Mesenchymal stem cell (in vitro differentiated cells and primary cell): ENCODE results near the gene XAF1.
A peak's percentile ranks its signal among the peaks of the same experiment; 100 is the strongest.

ENCODE experiments used
- DNase-seq: peaks from one replicate; pipeline ENCODE4 v3.0.0-alpha.2; 2013
- H2AFZ ChIP-seq: one replicate; pipeline ENCODE4 v1.6.1; 2013; ENCODE audit warnings: low read depth, mild to moderate bottlenecking, control low read depth, inconsistent platforms, low read length, moderate library complexity
- H2AK5ac ChIP-seq: 2 replicates; pipeline ENCODE4 v1.6.1; 2013; ENCODE audit warnings: low read length, moderate library complexity, mild to moderate bottlenecking, inconsistent platforms; ENCODE audit not compliant: severe bottlenecking
- H2BK120ac ChIP-seq: one replicate; pipeline ENCODE4 v1.6.1; 2013; ENCODE audit warnings: low read depth, mild to moderate bottlenecking, inconsistent platforms, low read length, moderate library complexity
- H2BK12ac ChIP-seq, 2 experiments: one replicate each; pipeline ENCODE4 v1.6.1; 2013; ENCODE audit warnings: inconsistent platforms in 2 of 2, low read length in 2 of 2, mild to moderate bottlenecking in 2 of 2, moderate library complexity in 2 of 2, control low read depth in 1 of 2
- H2BK15ac ChIP-seq: one replicate; pipeline ENCODE4 v1.6.1; 2013; ENCODE audit warnings: mild to moderate bottlenecking, low read depth, inconsistent platforms; ENCODE audit not compliant: poor library complexity, severe bottlenecking
- H2BK5ac ChIP-seq: 2 replicates; pipeline ENCODE4 v1.6.1; 2013; ENCODE audit warnings: low read depth, mild to moderate bottlenecking, low read length, control low read depth, inconsistent platforms; ENCODE audit not compliant: poor library complexity, severe bottlenecking
- H3K14ac ChIP-seq, 2 experiments: one replicate each; pipeline ENCODE4 v1.6.1; 2013; ENCODE audit warnings: inconsistent platforms in 2 of 2, low read length in 2 of 2, control low read depth in 1 of 2, mild to moderate bottlenecking in 1 of 2, moderate library complexity in 1 of 2
- H3K18ac ChIP-seq, 2 experiments: one replicate each; pipeline ENCODE4 v1.6.1; 2013; ENCODE audit warnings: inconsistent platforms in 2 of 2, low read length in 2 of 2, control low read depth in 1 of 2, low read depth in 1 of 2, mild to moderate bottlenecking in 1 of 2
- H3K23ac ChIP-seq, 2 experiments: one replicate each; pipeline ENCODE4 v1.6.1; 2013; ENCODE audit warnings: inconsistent platforms in 2 of 2, low read length in 2 of 2, mild to moderate bottlenecking in 2 of 2, moderate library complexity in 2 of 2, control low read depth in 1 of 2
- H3K27ac ChIP-seq: 2 replicates; pipeline ENCODE4 v1.5.1; 2013; ENCODE audit warnings: mild to moderate bottlenecking, moderate library complexity, low read length, control low read depth, inconsistent platforms; ENCODE audit not compliant: poor library complexity, severe bottlenecking
- H3K27me3 ChIP-seq, 2 experiments: 2 replicates each; pipeline versions ENCODE4 v1.6.1 to v1.7.0; 2013; ENCODE audit warnings: low read length in 2 of 2, mild to moderate bottlenecking in 2 of 2, moderate library complexity in 2 of 2, control low read depth in 1 of 2, inconsistent platforms in 1 of 2; ENCODE audit not compliant: control insufficient read depth in 1 of 2, insufficient read depth in 1 of 2
- H3K36me3 ChIP-seq, 2 experiments: 2 replicates each; pipeline versions ENCODE4 v1.6.1 to v1.7.0; 2013; ENCODE audit warnings: low read length in 2 of 2, control low read depth in 1 of 2, inconsistent platforms in 1 of 2, low read depth in 1 of 2, mild to moderate bottlenecking in 1 of 2; ENCODE audit not compliant: insufficient read depth in 2 of 2, control insufficient read depth in 1 of 2
- H3K4ac ChIP-seq, 2 experiments: one replicate each; pipeline ENCODE4 v1.6.1; 2013; ENCODE audit warnings: inconsistent platforms in 2 of 2, low read length in 2 of 2, mild to moderate bottlenecking in 2 of 2, moderate library complexity in 2 of 2, control low read depth in 1 of 2, low read depth in 1 of 2
- H3K4me1 ChIP-seq: 2 replicates; pipeline ENCODE4 v1.6.1; 2013; ENCODE audit warnings: low read depth, low read length, control low read depth; ENCODE audit not compliant: control insufficient read depth, insufficient read depth
- H3K4me2 ChIP-seq: 2 replicates; pipeline ENCODE4 v1.6.1; 2013; ENCODE audit warnings: low read length, mild to moderate bottlenecking, inconsistent platforms; ENCODE audit not compliant: poor library complexity, severe bottlenecking
- H3K4me3 ChIP-seq, 2 experiments: 2 replicates each; pipeline versions ENCODE4 v1.5.1 to v1.7.0; 2013; ENCODE audit warnings: low read length in 2 of 2, mild to moderate bottlenecking in 2 of 2, control low read depth in 1 of 2, low read depth in 1 of 2; ENCODE audit not compliant: insufficient read depth in 1 of 2
- H3K79me1 ChIP-seq: replicated peaks from 2 replicates; pipeline ENCODE4 v1.6.1; 2013; ENCODE audit warnings: mild to moderate bottlenecking, control low read depth, low read length, inconsistent platforms; ENCODE audit not compliant: poor library complexity, severe bottlenecking
- H3K9ac ChIP-seq: 2 replicates; pipeline ENCODE4 v1.7.0; 2013; ENCODE audit warnings: mild to moderate bottlenecking, low read length, moderate library complexity
- H3K9me3 ChIP-seq: 2 replicates; pipeline ENCODE4 v1.7.0; 2013; ENCODE audit warnings: mild to moderate bottlenecking, low read length; ENCODE audit not compliant: control insufficient read depth
- H4K8ac ChIP-seq: one replicate; pipeline ENCODE4 v1.6.1; 2013; ENCODE audit warnings: inconsistent platforms, mild to moderate bottlenecking, low read length, moderate library complexity
- H4K91ac ChIP-seq: one replicate; pipeline ENCODE4 v1.6.1; 2013; ENCODE audit warnings: mild to moderate bottlenecking, low read length, inconsistent platforms
- WGBS: methylation state at CpG from one replicate; pipeline ENCODE4 v1.1.7; 2013; ENCODE audit warnings: mixed read lengths; 5-methylcytosine and 5-hydroxymethylcytosine counted together

XAF1 gene

GRCh38 chr17:6710317-6710716 lies 45.5 kb upstream of the XAF1 start:
- Histone ChIP-seq H4K91ac (no peak overlapping the region), H3K14ac (no peak overlapping the region), H2BK120ac (no peak overlapping the region), H3K9me3 (peaks cover 9% of the 10 kb centered on the region), H4K8ac (no peak overlapping the region), H2AK5ac (no peak overlapping the region), H3K18ac (no peak overlapping the region), H3K36me3 (no peaks in the 10 kb centered on the region), H2BK15ac (no peak overlapping the region), H3K79me1 (no peaks in the 10 kb centered on the region), H3K4me3 (no peak overlapping the region), H3K23ac (no peak overlapping the region), H2AFZ (no peak overlapping the region), H3K27me3 (peaks cover 48 to 84% of the 10 kb centered on the region in 2 experiments), H3K4me1 (peaks cover 9% of the 10 kb centered on the region), H3K4ac (no peak overlapping the region), H3K9ac (no peak overlapping the region), H3K27ac (no peak overlapping the region), H2BK5ac (no peak overlapping the region), H3K4me2 (no peak overlapping the region), H2BK12ac (no peak overlapping the region)
- WGBS, result 88% methylated on average over 8 of the region's 11 CpGs
- no peak for DNase-seq

GRCh38 chr17:6711081-6711674 lies 44.7 kb upstream of the XAF1 start:
- no peak overlapping the region for H2BK5ac ChIP-seq
- H3K4me1 ChIP-seq, result peaks cover 9% of the 10 kb centered on the region
- H3K14ac ChIP-seq, result no peak overlapping the region
- H4K8ac ChIP-seq, result no peak overlapping the region
- WGBS, result 61% methylated on average over 7 of the region's 7 CpGs
- peaks cover 9% of the 10 kb centered on the region for H3K9me3 ChIP-seq
- H4K91ac ChIP-seq, result no peak overlapping the region
- no peak overlapping the region for H3K4me2 ChIP-seq
- H2AFZ ChIP-seq, result no peak overlapping the region
- H3K23ac ChIP-seq, result no peak overlapping the region
- DNase-seq, result no peak
- no peak overlapping the region for H3K4ac ChIP-seq
- H3K4me3 ChIP-seq, result no peak overlapping the region
- peaks cover 46 to 79% of the 10 kb centered on the region in 2 experiments for H3K27me3 ChIP-seq
- no peak overlapping the region for H2BK12ac ChIP-seq
- H3K79me1 ChIP-seq, result no peaks in the 10 kb centered on the region
- H2BK120ac ChIP-seq, result no peak overlapping the region
- no peak overlapping the region for H3K27ac ChIP-seq
- H3K18ac ChIP-seq, result no peak overlapping the region
- H3K9ac ChIP-seq, result no peak overlapping the region
- H2BK15ac ChIP-seq, result no peak overlapping the region
- no peaks in the 10 kb centered on the region for H3K36me3 ChIP-seq
- H2AK5ac ChIP-seq, result no peak overlapping the region

- Histone ChIP-seq H3K4me1 (peaks cover 9% of the 10 kb centered on the region), H2BK15ac (no peak overlapping the region), H3K14ac (no peak overlapping the region), H4K8ac (no peak overlapping the region), H3K18ac (no peak overlapping the region), H3K4me3 (no peak overlapping the region), H3K4ac (no peak overlapping the region), H3K79me1 (no peaks in the 10 kb centered on the region), H3K9ac (no peak overlapping the region), H3K36me3 (no peaks in the 10 kb centered on the region), H2BK5ac (no peak overlapping the region), H4K91ac (no peak overlapping the region), H3K9me3 (peaks cover 10% of the 10 kb centered on the region), H3K27me3 (peaks cover 46 to 75% of the 10 kb centered on the region in 2 experiments), H2AK5ac (no peak overlapping the region), H2BK120ac (no peak overlapping the region), H3K27ac (no peak overlapping the region), H3K4me2 (no peak overlapping the region), H3K23ac (no peak overlapping the region), H2BK12ac (no peak overlapping the region), H2AFZ (no peak overlapping the region)
- 65% methylated on average over 2 of the region's 2 CpGs for WGBS
- DNase-seq, result no peak
Observed at GRCh38 chr17:6711681-6712057, 44.2 kb upstream of the XAF1 start.

- H3K9me3 ChIP-seq, result peaks cover 12% of the 10 kb centered on the region
- H3K27ac ChIP-seq, result no peak overlapping the region
- no peak overlapping the region for H2AK5ac ChIP-seq
- no peak overlapping the region for H3K4me2 ChIP-seq
- no peak overlapping the region for H4K8ac ChIP-seq
- H3K79me1 ChIP-seq, result no peaks in the 10 kb centered on the region
- H2BK12ac ChIP-seq, result no peak overlapping the region
- WGBS, result 44% methylated on average over 11 of the region's 11 CpGs
- DNase-seq, result no peak
- peaks cover 9% of the 10 kb centered on the region for H3K4me1 ChIP-seq
- H3K36me3 ChIP-seq, result no peaks in the 10 kb centered on the region
- no peak overlapping the region for H2BK120ac ChIP-seq
- H2BK5ac ChIP-seq, result no peak overlapping the region
- peak overlapping the region; percentile 46 for H4K91ac ChIP-seq
- H3K23ac ChIP-seq, result no peak overlapping the region
- no peak overlapping the region for H2BK15ac ChIP-seq
- no peak overlapping the region for H3K14ac ChIP-seq
- no peak overlapping the region for H3K4ac ChIP-seq
- no peak overlapping the region for H3K4me3 ChIP-seq
- no peak overlapping the region for H2AFZ ChIP-seq
- no peak overlapping the region for H3K18ac ChIP-seq
- peaks cover 46 to 69% of the 10 kb centered on the region in 2 experiments for H3K27me3 ChIP-seq
- H3K9ac ChIP-seq, result no peak overlapping the region
Observed at GRCh38 chr17:6712058-6712853, 43.6 kb upstream of the XAF1 start.
